GM12892 (cell line): ENCODE data around the gene S100A4.

ENCODE experiments used
- POLR2A ChIP-seq: IDR thresholded peaks from 2 replicates; pipeline ENCODE4 v1.6.1; 2011; ENCODE audit warnings: low read depth, low read length, control low read depth
- POLR2AphosphoS5 ChIP-seq: IDR thresholded peaks from 2 replicates; pipeline ENCODE4 v1.6.1; 2011; ENCODE audit warnings: low read depth, low read length, control low read depth
- TAF1 ChIP-seq: IDR thresholded peaks from 2 replicates; pipeline ENCODE4 v1.6.1; 2011; ENCODE audit warnings: low read depth, mild to moderate bottlenecking, control low read depth, low read length, borderline replicate concordance

- TF ChIP-seq POLR2A (no peak), TAF1 (no peak), POLR2AphosphoS5 (no peak)
Observed at GRCh38 chr1:153545067-153546055, at the start of gene S100A4.
